ENCODE measurements around the gene TEX55. TPM values are rescaled to one million over a fixed set of nuclear protein-coding genes. Genes with fewer than 3 reads are reported as not detected.
A peak's percentile ranks its signal among the peaks of the same experiment; 100 is the strongest.
"Not testable (repeated sequence)": the region's sequence is repeated elsewhere in the genome, so short reads cannot be mapped to it uniquely, and the experiment has no call there.

TEX55 gene
- total and polyA plus RNA-seq, 8 donors: not detected

- TF ChIP-seq EP300 (IDR thresholded peaks at IDR 0.05) (no peak), POLR2A (IDR thresholded peaks at IDR 0.05) (no peak)
- Histone ChIP-seq H3K36me3 (no peaks in the 10 kb centered on the region), H3K27me3 (peaks cover 0 to 12% (median 0%) of the 10 kb centered on the region in 3 donors), H3K4me1 (no peaks in the 10 kb centered on the region), H3K4me3 (no peak overlapping the region), H3K27ac (no peak overlapping the region), H3K9me3 (no peaks in the 10 kb centered on the region)
- WGBS, 5 donors: 55 to 78% (median 72%) methylated on average over 11 to 17 of the region's 17 CpGs
- no peak for DNase-seq
- intact Hi-C loops (cut with DNase I; ENCODE audit: low total_unique reads): no loop called here
Observed at GRCh38 chr3:119125742-119126504, 20.0 kb upstream of the TEX55 start.

GRCh38 chr3:119130291-119130690 lies 15.7 kb upstream of the TEX55 start:
- H3K27me3 ChIP-seq; H3K9me3 ChIP-seq; H3K36me3 ChIP-seq; intact Hi-C loops (cut with DNase I; ENCODE audit: low total_unique reads); H3K4me1 ChIP-seq; H3K27ac ChIP-seq; H3K4me3 ChIP-seq: not testable (repeated sequence)
- WGBS, 5 donors: 26 to 55% (median 45%) methylated on average over 6 to 7 of the region's 7 CpGs
- DNase-seq: peak in 1 of 2 donors; percentile 11

GRCh38 chr3:119132291-119132690 lies 13.7 kb upstream of the TEX55 start:
- WGBS, 5 donors: 80 to 90% (median 84%) methylated on average over 4 of the region's 4 CpGs
- intact Hi-C loops (cut with DNase I; ENCODE audit: low total_unique reads); H3K4me3 ChIP-seq; H3K9me3 ChIP-seq; H3K27ac ChIP-seq; DNase-seq; H3K36me3 ChIP-seq; H3K27me3 ChIP-seq; H3K4me1 ChIP-seq: not testable (repeated sequence)

GRCh38 chr3:119139360-119139759 lies 6.6 kb upstream of the TEX55 start:
- H3K36me3 ChIP-seq; H3K27me3 ChIP-seq; DNase-seq; H3K9me3 ChIP-seq; H3K4me1 ChIP-seq; H3K27ac ChIP-seq; intact Hi-C loops (cut with DNase I; ENCODE audit: low total_unique reads); H3K4me3 ChIP-seq: not testable (repeated sequence)
- WGBS, 5 donors: 71 to 86% (median 74%) methylated on average over 4 of the region's 4 CpGs

GRCh38 chr3:119140466-119140865 lies 5.5 kb upstream of the TEX55 start:
- no peak for DNase-seq
- Histone ChIP-seq H3K4me3 (no peak overlapping the region), H3K9me3 (no peaks in the 10 kb centered on the region), H3K4me1 (no peaks in the 10 kb centered on the region), H3K27me3 (no peaks in the 10 kb centered on the region), H3K36me3 (no peaks in the 10 kb centered on the region), H3K27ac (no peak overlapping the region)
- 79 to 94% (median 91%) methylated on average over 5 of the region's 5 CpGs for WGBS, 5 donors
- intact Hi-C loops (cut with DNase I; ENCODE audit: low total_unique reads): no loop called here
- TF ChIP-seq POLR2A (IDR thresholded peaks at IDR 0.05): no peak
- no peak for TF ChIP-seq CTCF (IDR thresholded peaks at IDR 0.05)
- no peak for TF ChIP-seq EP300 (IDR thresholded peaks at IDR 0.05)
- no peak for TF ChIP-seq POLR2AphosphoS5 (IDR thresholded peaks at IDR 0.05)

- no peak for DNase-seq
- intact Hi-C loops (cut with DNase I; ENCODE audit: low total_unique reads): no loop called here
- Histone ChIP-seq H3K27ac (no peak overlapping the region), H3K9me3 (no peaks in the 10 kb centered on the region), H3K36me3 (no peaks in the 10 kb centered on the region), H3K4me3 (no peak overlapping the region), H3K27me3 (no peaks in the 10 kb centered on the region), H3K4me1 (no peaks in the 10 kb centered on the region)
- TF ChIP-seq POLR2A (IDR thresholded peaks at IDR 0.05): no peak
- TF ChIP-seq EP300 (IDR thresholded peaks at IDR 0.05): no peak
- no peak for TF ChIP-seq POLR2AphosphoS5 (IDR thresholded peaks at IDR 0.05)
- no peak for TF ChIP-seq CTCF (IDR thresholded peaks at IDR 0.05)
Observed at GRCh38 chr3:119145128-119145499, 851 bp upstream of the TEX55 start.
